Testis (tissue), 3 donors: ENCODE data around the gene GRK5. TPM values are rescaled to one million over a fixed set of nuclear protein-coding genes. Genes with fewer than 3 reads are reported as not detected.

Source experiments
- DNase-seq: peaks from one replicate; pipeline ENCODE4 v3.0.0-alpha.2; 2019
- H3K27ac ChIP-seq, 2 donors: fragments of 200-600 bp; sonication (generic); one replicate each; pipeline ENCODE4 v1.5.1; 2019
- H3K27me3 ChIP-seq: fragments of 200-600 bp; sonication (generic); one replicate; pipeline ENCODE4 v1.5.1; 2019
- H3K36me3 ChIP-seq: fragments of 200-600 bp; sonication (generic); one replicate; pipeline ENCODE4 v1.5.1; 2017; ENCODE audit warnings: low read depth; ENCODE audit errors: missing control alignments
- H3K4me1 ChIP-seq: fragments of 200-600 bp; sonication (generic); one replicate; pipeline ENCODE4 v1.5.1; 2019
- H3K4me3 ChIP-seq, 2 donors: fragments of 200-600 bp; sonication (generic); one replicate each; pipeline ENCODE4 v1.5.1; 2017 to 2019
- H3K9me3 ChIP-seq: fragments of 200-600 bp; sonication (generic); one replicate; pipeline ENCODE4 v1.5.1; 2017
- CTCF ChIP-seq, 3 experiments: fragments of 450-650 bp in 2 of 3; fragments of 200-600 bp in 1 of 3; sonication (generic) in 1 of 3; IDR thresholded peaks; one replicate each; pipeline ENCODE4 v1.5.1; 2016 to 2019; ENCODE audit warnings: antibody characterized with exemption in 3 of 3, mild to moderate bottlenecking in 2 of 3, moderate library complexity in 1 of 3
- POLR2A ChIP-seq: fragments of 450-650 bp; IDR thresholded peaks from one replicate; pipeline ENCODE4 v1.6.1; 2017; ENCODE audit warnings: antibody characterized with exemption, mild to moderate bottlenecking, moderate library complexity
- WGBS, 2 donors: methylation state at CpG; one replicate each; pipeline ENCODE4 v1.1.5; 2018; 5-methylcytosine and 5-hydroxymethylcytosine counted together
- intact Hi-C: fragments of 100-400 bp; cut with DNase I; formaldehyde crosslinking; loops from one replicate; pipeline ENCODE4 v1.15.1; 2023; ENCODE audit warnings: low total_unique reads
- polyA plus RNA-seq: library from polyadenylated mRNA; stranded (reverse); fragments of 350-450 nt; fragmentation: Illumina TruSeq; extraction: RNeasy Lipid Tissue Mini Kit (QIAGEN cat#74804); gene quantifications from one replicate; pipeline ENCODE4 v1.2.3, GENCODE V29; 2014; ENCODE audit warnings: low read depth, low replicate concordance; ENCODE audit not compliant: insufficient read depth
- total RNA-seq, 2 donors: library from RNA; depleted of rRNA; stranded (reverse); fragments of >200 nt; gene quantifications; one replicate each; pipeline ENCODE4 v1.2.3, GENCODE V29; 2016

GRK5 gene
- total and polyA plus RNA-seq, 3 donors from 2014 or later: 4.5 to 10.3 (median 5.5) TPM

- 77 to 93% methylated on average over 11 to 24 of the region's 24 CpGs for WGBS, 2 donors
- Histone ChIP-seq H3K4me3 (no peak overlapping the region), H3K9me3 (no peaks in the 10 kb centered on the region), H3K27ac (no peak overlapping the region), H3K27me3 (no peaks in the 10 kb centered on the region), H3K36me3 (no peaks in the 10 kb centered on the region), H3K4me1 (no peaks in the 10 kb centered on the region)
- intact Hi-C loops: no loop called here
- TF ChIP-seq CTCF (IDR thresholded peaks at IDR 0.05) (no peak), POLR2A (no peak)
- no peak for DNase-seq
Observed at GRCh38 chr10:119308551-119309422, 101.4 kb downstream of the GRK5 start.

- 93 to 94% methylated on average over 2 of the region's 2 CpGs for WGBS, 2 donors
- Histone ChIP-seq H3K36me3 (no peaks in the 10 kb centered on the region), H3K27ac (no peak overlapping the region), H3K27me3 (no peaks in the 10 kb centered on the region), H3K9me3 (no peaks in the 10 kb centered on the region), H3K4me3 (no peak overlapping the region), H3K4me1 (no peaks in the 10 kb centered on the region)
- no peak for DNase-seq
- intact Hi-C loops: no loop called here
- TF ChIP-seq CTCF (IDR thresholded peaks at IDR 0.05): no peak
Observed at GRCh38 chr10:119309423-119309770, 102.0 kb downstream of the GRK5 start.

- intact Hi-C loops: no loop called here
- H3K36me3 ChIP-seq: no peaks in the 10 kb centered on the region
- H3K27ac ChIP-seq: no peak overlapping the region
- no peaks in the 10 kb centered on the region for H3K4me1 ChIP-seq
- no peak for DNase-seq
- H3K27me3 ChIP-seq: no peaks in the 10 kb centered on the region
- no peaks in the 10 kb centered on the region for H3K9me3 ChIP-seq
- H3K4me3 ChIP-seq: no peak overlapping the region
- WGBS, 2 donors: 86 to 93% methylated on average over 4 of the region's 4 CpGs
- no peak for TF ChIP-seq CTCF (IDR thresholded peaks at IDR 0.05)
- TF ChIP-seq POLR2A: no peak
Observed at GRCh38 chr10:119310806-119311205, 103.4 kb downstream of the GRK5 start.

- WGBS, 2 donors: 76 to 83% methylated on average over 5 of the region's 5 CpGs
- intact Hi-C loops: no loop called here
Observed at GRCh38 chr10:119312241-119312640, 104.9 kb downstream of the GRK5 start.

More at GRCh38 chr10:119312241-119312640, 104.9 kb downstream of the GRK5 start:
- Histone ChIP-seq H3K4me1 (no peaks in the 10 kb centered on the region), H3K9me3 (no peaks in the 10 kb centered on the region), H3K27me3 (no peaks in the 10 kb centered on the region), H3K27ac (no peak overlapping the region), H3K4me3 (no peak overlapping the region), H3K36me3 (no peaks in the 10 kb centered on the region)
- no peak for DNase-seq
- no peak for TF ChIP-seq POLR2A
- TF ChIP-seq CTCF (IDR thresholded peaks at IDR 0.05): no peak
